ENCODE measurements around the gene PPP1R15B. TPM values are rescaled to one million over a fixed set of nuclear protein-coding genes. Genes with fewer than 3 reads are reported as not detected.

PPP1R15B gene
- total and polyA plus RNA-seq, 12 donors = 6.8 to 58.9 (median 41.8) TPM

- Histone ChIP-seq H3K27me3 (no peaks in the 10 kb centered on the region), H3K27ac (no peak overlapping the region), H3K4me1 (replicated peaks in 1 of 2) (no peaks in the 10 kb centered on the region), H3K36me3 (replicated peaks in 1 of 2) (peaks cover 0 to 30% of the 10 kb centered on the region in 2 donors), H3K9me3 (replicated peaks in 1 of 3) (no peaks in the 10 kb centered on the region), H3K4me3 (no peak overlapping the region)
- no peak for TF ChIP-seq POLR2A (IDR thresholded peaks at IDR 0.05)
- TF ChIP-seq CTCF (IDR thresholded peaks at IDR 0.05) = no peak
- DNase-seq = no peak
- intact Hi-C loops (cut with DNase I) = no loop called here
- WGBS, 4 donors = 94 to 97% (median 95%) methylated on average over 4 of the region's 4 CpGs
These were observed 42.9 kb upstream of the PPP1R15B start for GRCh38 chr1:204454476-204454875.

DNA sequence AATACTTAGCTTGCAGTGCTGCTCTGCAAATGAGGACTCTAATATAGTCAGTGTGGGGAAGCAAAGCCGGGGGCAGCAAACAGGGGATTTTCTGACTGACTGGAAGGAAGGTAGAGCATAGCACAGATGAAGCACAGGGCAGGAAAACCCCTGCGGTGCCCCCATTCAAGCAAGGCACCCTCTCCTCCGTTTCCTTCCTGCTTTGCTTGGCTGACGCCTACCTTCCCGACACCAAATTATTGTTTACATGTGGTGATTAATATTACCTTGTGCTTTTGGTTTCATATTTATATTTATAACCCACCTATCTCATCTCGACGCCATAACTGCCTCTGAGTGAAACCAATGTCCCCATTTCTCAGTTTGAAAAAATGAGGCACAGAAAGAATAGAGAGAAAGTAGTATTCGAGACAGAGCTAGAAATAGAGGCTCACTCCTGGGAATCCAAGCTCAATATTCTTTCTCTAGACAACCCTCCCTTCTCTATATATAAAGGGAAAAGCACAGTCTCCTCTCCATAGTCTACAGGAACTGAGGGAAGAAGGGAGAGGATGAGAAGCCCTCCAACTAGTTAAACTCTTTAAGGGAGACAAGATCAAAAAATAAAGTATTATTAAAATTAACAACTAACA, 41.6 kb upstream of the PPP1R15B start:
- 76 to 78% (median 78%) methylated on average over 8 of the region's 8 CpGs for WGBS, 4 donors
- peaks cover 0 to 21% of the 10 kb centered on the region in 2 donors for H3K36me3 ChIP-seq (replicated peaks in 1 of 2)
- TF ChIP-seq POLR2A (IDR thresholded peaks at IDR 0.05) (no peak), CTCF (IDR thresholded peaks at IDR 0.05) (no peak)
- H3K4me1 ChIP-seq (replicated peaks in 1 of 2) = no peaks in the 10 kb centered on the region
- no peak for DNase-seq
- H3K27me3 ChIP-seq = no peaks in the 10 kb centered on the region
- intact Hi-C loops (cut with DNase I) = no loop called here
- no peak overlapping the region for H3K27ac ChIP-seq
- no peaks in the 10 kb centered on the region for H3K9me3 ChIP-seq (replicated peaks in 1 of 3)
- H3K4me3 ChIP-seq = no peak overlapping the region

DNA sequence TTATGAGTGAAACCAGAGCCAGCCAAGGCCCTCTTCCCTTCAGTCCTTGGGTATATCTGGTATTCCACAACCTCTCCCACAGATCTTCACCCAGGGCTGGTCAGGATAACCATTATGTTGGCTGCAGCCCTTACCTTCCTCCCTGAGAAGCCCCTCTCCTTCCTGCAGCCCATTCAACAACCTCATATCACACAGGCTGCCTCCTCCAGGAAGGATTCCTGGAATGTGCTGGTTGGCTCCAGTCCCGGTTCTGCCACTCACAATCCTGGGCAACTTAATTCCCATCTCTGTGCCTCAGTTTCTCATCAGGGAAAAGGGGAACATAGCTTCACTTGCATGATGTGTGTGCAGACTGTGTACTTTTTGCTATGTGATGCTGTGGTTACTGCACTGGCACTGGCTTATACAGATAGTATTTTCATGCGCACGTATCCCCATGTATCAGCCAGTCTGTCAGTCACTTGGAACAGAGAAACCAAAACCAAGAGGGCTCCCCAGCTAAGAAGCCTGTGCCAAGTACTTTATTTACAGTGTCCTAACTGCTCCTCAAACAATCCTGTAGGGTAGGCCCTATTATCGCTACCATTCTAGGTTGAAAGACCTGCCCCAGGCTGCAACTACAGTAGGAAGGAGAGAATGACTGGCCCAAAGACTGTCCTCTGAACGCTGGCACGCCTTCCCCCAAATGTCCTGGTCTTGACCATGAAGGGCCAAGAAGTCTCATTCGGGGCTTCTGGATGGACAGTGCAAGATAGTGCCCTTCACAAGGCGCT, 39.9 kb upstream of the PPP1R15B start:
- no peak for DNase-seq
- intact Hi-C loops (cut with DNase I) = no loop called here
- no peaks in the 10 kb centered on the region for H3K4me1 ChIP-seq (replicated peaks in 1 of 2)

More for the DNA sequence above, 39.9 kb upstream of the PPP1R15B start:
- WGBS, 4 donors = 61 to 84% (median 83%) methylated on average over 8 of the region's 8 CpGs
- H3K4me3 ChIP-seq = no peak overlapping the region
- H3K27ac ChIP-seq = no peak overlapping the region
- TF ChIP-seq POLR2A (IDR thresholded peaks at IDR 0.05) (no peak), CTCF (IDR thresholded peaks at IDR 0.05) (no peak)
- no peaks in the 10 kb centered on the region for H3K27me3 ChIP-seq
- H3K9me3 ChIP-seq (replicated peaks in 1 of 3) = no peaks in the 10 kb centered on the region
- peaks cover 0 to 21% of the 10 kb centered on the region in 2 donors for H3K36me3 ChIP-seq (replicated peaks in 1 of 2)
